HCEC 1CT (cell line): ENCODE results near the gene ANKRD18A.
"Not testable (repeated sequence)": the region's sequence is repeated elsewhere in the genome, so short reads cannot be mapped to it uniquely, and the experiment has no call there.

Source experiments
- DNase-seq: peaks from one replicate; pipeline ENCODE4 v3.0.0-alpha.2; 2017

The ANKRD18A gene

GRCh38 chr9:38622951-38623350 is 2.6 kb upstream of the ANKRD18A start:
- no peak for DNase-seq

GRCh38 chr9:38622288-38622674 is 1.9 kb upstream of the ANKRD18A start:
- no peak for DNase-seq

GRCh38 chr9:38621434-38622287 is 1.3 kb upstream of the ANKRD18A start:
- DNase-seq = no peak

GRCh38 chr9:38619556-38620447 is 594 bp downstream of the ANKRD18A start:
- no peak for DNase-seq

- not testable (repeated sequence) for DNase-seq
These were observed 22.2 kb downstream of the ANKRD18A start for GRCh38 chr9:38598029-38598745.

- not testable (repeated sequence) for DNase-seq
These were observed 25.3 kb downstream of the ANKRD18A start for GRCh38 chr9:38595117-38595516.

- not testable (repeated sequence) for DNase-seq
These were observed 28.9 kb downstream of the ANKRD18A start for GRCh38 chr9:38591346-38592063.

GRCh38 chr9:38583765-38584164 is 36.6 kb downstream of the ANKRD18A start:
- not testable (repeated sequence) for DNase-seq

- DNase-seq = not testable (repeated sequence)
These were observed 40.3 kb downstream of the ANKRD18A start for GRCh38 chr9:38580112-38580511.

- DNase-seq = not testable (repeated sequence)
These were observed 44.2 kb downstream of the ANKRD18A start for GRCh38 chr9:38576181-38576580.

- not testable (repeated sequence) for DNase-seq
These were observed 54.3 kb downstream of the ANKRD18A start for GRCh38 chr9:38566048-38566447.

GRCh38 chr9:38565178-38565577 is 55.2 kb downstream of the ANKRD18A start:
- DNase-seq = not testable (repeated sequence)

- not testable (repeated sequence) for DNase-seq
These were observed 56.5 kb downstream of the ANKRD18A start for GRCh38 chr9:38563911-38564310.

- not testable (repeated sequence) for DNase-seq
These were observed 59.3 kb downstream of the ANKRD18A start for GRCh38 chr9:38561134-38561533.

- DNase-seq = not testable (repeated sequence)
These were observed 61.2 kb downstream of the ANKRD18A start for GRCh38 chr9:38559172-38559571.

- DNase-seq = not testable (repeated sequence)
These were observed 62.6 kb downstream of the ANKRD18A start for GRCh38 chr9:38557746-38558145.

GRCh38 chr9:38554966-38555365 is 65.4 kb downstream of the ANKRD18A start:
- not testable (repeated sequence) for DNase-seq

- DNase-seq = not testable (repeated sequence)
These were observed 67.4 kb downstream of the ANKRD18A start for GRCh38 chr9:38553019-38553418.

GRCh38 chr9:38546497-38547163 is 73.8 kb downstream of the ANKRD18A start:
- not testable (repeated sequence) for DNase-seq

- DNase-seq = not testable (repeated sequence)
These were observed 79.9 kb downstream of the ANKRD18A start for GRCh38 chr9:38540535-38540934.

- DNase-seq = no peak
These were observed 91.1 kb downstream of the ANKRD18A start for GRCh38 chr9:38529317-38529716.

- no peak for DNase-seq
These were observed 92.9 kb downstream of the ANKRD18A start for GRCh38 chr9:38527503-38527902.
